Lower leg skin (tissue), 3 donors: Measurements from ENCODE around the gene TCERG1L.

ENCODE experiments used
- CTCF ChIP-seq, 3 donors: fragments of 450-650 bp; IDR thresholded peaks; one replicate each; pipeline ENCODE4 v1.5.1; 2016; ENCODE audit warnings: antibody characterized with exemption in 3 of 3, mild to moderate bottlenecking in 3 of 3, moderate library complexity in 2 of 3
- POLR2A ChIP-seq, 2 donors: fragments of 450-650 bp; IDR thresholded peaks; one replicate each; pipeline ENCODE4 v1.6.1; 2016 to 2017; ENCODE audit warnings: antibody characterized with exemption in 2 of 2, mild to moderate bottlenecking in 1 of 2, moderate library complexity in 1 of 2

GRCh38 chr10:131205556-131205955, 106.0 kb downstream of the TCERG1L start:
- TF ChIP-seq CTCF (IDR thresholded peaks at IDR 0.05), result no peak
- TF ChIP-seq POLR2A (IDR thresholded peaks at IDR 0.05), result no peak
